CD14-positive monocyte (primary cell): Measurements from ENCODE around the gene CMTM2. TPM values are rescaled to one million over a fixed set of nuclear protein-coding genes. Genes with fewer than 3 reads are reported as not detected.

ENCODE experiments used
- DNase-seq, 3 donors: peaks; one replicate each; pipeline ENCODE4 v3.0.0-alpha.2; 2011 to 2022
- H2AFZ ChIP-seq: 2 replicates; pipeline ENCODE4 v1.6.0; 2012; ENCODE audit warnings: mild to moderate bottlenecking, low read depth, low read length, inconsistent platforms; ENCODE audit not compliant: insufficient read depth, poor library complexity, severe bottlenecking
- H3K27ac ChIP-seq, 2 donors: 1 replicate in 1 of 2; 2 replicates in 1 of 2; pipeline ENCODE4 v1.5.1; 2012 to 2013; ENCODE audit warnings: low read length in 2 of 2, control low read depth in 1 of 2, inconsistent platforms in 1 of 2, low read depth in 1 of 2, mild to moderate bottlenecking in 1 of 2
- H3K27me3 ChIP-seq, 2 donors: one replicate each; pipeline versions ENCODE4 v1.6.0 to v1.6.1; 2011 to 2013; ENCODE audit warnings: low read length in 2 of 2; ENCODE audit not compliant: control insufficient read depth in 2 of 2, insufficient read depth in 2 of 2
- H3K36me3 ChIP-seq, 2 donors: replicated peaks in 1 of 2; 1 replicate in 1 of 2; 2 replicates in 1 of 2; pipeline versions ENCODE4 v1.5.1 to v1.6.1; 2012 to 2013; ENCODE audit warnings: low read length in 2 of 2, control low read depth in 1 of 2, inconsistent platforms in 1 of 2, mild to moderate bottlenecking in 1 of 2; ENCODE audit not compliant: insufficient read depth in 2 of 2, control insufficient read depth in 1 of 2
- H3K4me1 ChIP-seq, 2 donors: 1 replicate in 1 of 2; 2 replicates in 1 of 2; pipeline versions ENCODE4 v1.5.1 to v1.6.1; 2012 to 2013; ENCODE audit warnings: low read length in 2 of 2, control low read depth in 1 of 2, inconsistent platforms in 1 of 2, mild to moderate bottlenecking in 1 of 2, moderate library complexity in 1 of 2; ENCODE audit not compliant: insufficient read depth in 2 of 2, control insufficient read depth in 1 of 2
- H3K4me2 ChIP-seq: replicated peaks from 2 replicates; pipeline ENCODE3; 2012; ENCODE audit warnings: low read length, moderate library complexity, mild to moderate bottlenecking; ENCODE audit not compliant: poor library complexity, severe bottlenecking; ENCODE audit errors: extremely low read depth
- H3K4me3 ChIP-seq, 3 experiments: fragments of 200-600 bp in 1 of 3; sonication (generic) in 1 of 3; replicated peaks in 1 of 3; 1 replicate in 2 of 3; 2 replicates in 1 of 3; pipeline ENCODE4 v1.5.1; 2011 to 2013; ENCODE audit warnings: low read length in 3 of 3, mild to moderate bottlenecking in 3 of 3, control low read depth in 2 of 3, low read depth in 2 of 3, inconsistent platforms in 1 of 3, moderate library complexity in 1 of 3
- H3K79me2 ChIP-seq: 2 replicates; pipeline ENCODE4 v1.6.0; 2012; ENCODE audit warnings: mild to moderate bottlenecking, control low read depth, inconsistent platforms, low read length, moderate library complexity; ENCODE audit not compliant: insufficient read depth
- H3K9ac ChIP-seq: 2 replicates; pipeline ENCODE4 v1.6.0; 2017; ENCODE audit warnings: low read length, mild to moderate bottlenecking; ENCODE audit not compliant: insufficient read depth, poor library complexity, severe bottlenecking
- H3K9me3 ChIP-seq, 2 donors: replicated peaks in 1 of 2; 1 replicate in 1 of 2; 2 replicates in 1 of 2; pipeline versions ENCODE4 v1.5.1 to v1.6.1; 2012 to 2013; ENCODE audit warnings: low read length in 2 of 2, control low read depth in 1 of 2; ENCODE audit not compliant: control insufficient read depth in 1 of 2, insufficient read depth in 1 of 2
- H4K20me1 ChIP-seq: 2 replicates; pipeline ENCODE4 v1.6.0; 2012; ENCODE audit warnings: mild to moderate bottlenecking, low read length, control low read depth, moderate library complexity; ENCODE audit not compliant: insufficient read depth
- H3K27ac Mint-ChIP-seq, 7 donors: one replicate each; pipeline ENCODE4 v1.8.0; 2020; ENCODE audit warnings: mild to moderate bottlenecking in 7 of 7, mixed read lengths in 7 of 7, moderate library complexity in 6 of 7, inconsistent platforms in 2 of 7
- H3K27me3 Mint-ChIP-seq, 3 donors: one replicate each; pipeline ENCODE4 v1.8.0; 2021 to 2022; ENCODE audit warnings: low read depth in 3 of 3, mild to moderate bottlenecking in 3 of 3, mixed read lengths in 3 of 3, moderate library complexity in 3 of 3, inconsistent platforms in 1 of 3
- H3K36me3 Mint-ChIP-seq, 2 donors: one replicate each; pipeline ENCODE4 v1.8.0; 2020; ENCODE audit warnings: mixed read lengths in 2 of 2, inconsistent platforms in 1 of 2, mild to moderate bottlenecking in 1 of 2
- H3K4me1 Mint-ChIP-seq: one replicate; pipeline ENCODE4 v1.8.0; 2020; ENCODE audit warnings: mild to moderate bottlenecking, mixed read lengths
- H3K4me3 Mint-ChIP-seq, 2 donors: one replicate each; pipeline ENCODE4 v1.8.0; 2020; ENCODE audit warnings: mild to moderate bottlenecking in 2 of 2, mixed read lengths in 2 of 2, moderate library complexity in 1 of 2
- H3K9me3 Mint-ChIP-seq, 7 donors: one replicate each; pipeline ENCODE4 v1.8.0; 2020 to 2022; ENCODE audit warnings: mixed read lengths in 7 of 7, mild to moderate bottlenecking in 6 of 7, moderate library complexity in 6 of 7, inconsistent platforms in 2 of 7
- WGBS: methylation state at CpG from one replicate; pipeline ENCODE4 v1.1.5; 2013; ENCODE audit warnings: missing lambda C conversion rate; ENCODE audit not compliant: insufficient coverage; 5-methylcytosine and 5-hydroxymethylcytosine counted together
- intact Hi-C, 2 donors: fragments of 100-400 bp; cut with micrococcal nuclease; formaldehyde crosslinking; loops; one replicate each; pipeline versions ENCODE4 v1.15.0 to v1.15.1; 2023
- polyA plus RNA-seq, 3 donors: library from polyadenylated mRNA; depleted of rRNA in 1 of 3; unstranded in 2 of 3; stranded (reverse) in 1 of 3; fragments of 300-500 nt in 2 of 3; fragments of >200 nt in 1 of 3; fragmentation: Illumina TruSeq in 2 of 3; gene quantifications; 1 replicate in 2 of 3; 2 replicates in 1 of 3; pipeline ENCODE4 v1.2.3, GENCODE V29; 2012 to 2021
- TF ChIP-seq, protein P1 (sequence below): fragments of 200-600 bp; IDR thresholded peaks from one replicate; pipeline ENCODE4 v1.8.0; 2022; ENCODE audit warnings: antibody characterized with exemption, mild to moderate bottlenecking

The CMTM2 gene
- polyA plus RNA-seq, 3 donors = 11.0 to 41.6 (median 39.1) TPM

DNA sequence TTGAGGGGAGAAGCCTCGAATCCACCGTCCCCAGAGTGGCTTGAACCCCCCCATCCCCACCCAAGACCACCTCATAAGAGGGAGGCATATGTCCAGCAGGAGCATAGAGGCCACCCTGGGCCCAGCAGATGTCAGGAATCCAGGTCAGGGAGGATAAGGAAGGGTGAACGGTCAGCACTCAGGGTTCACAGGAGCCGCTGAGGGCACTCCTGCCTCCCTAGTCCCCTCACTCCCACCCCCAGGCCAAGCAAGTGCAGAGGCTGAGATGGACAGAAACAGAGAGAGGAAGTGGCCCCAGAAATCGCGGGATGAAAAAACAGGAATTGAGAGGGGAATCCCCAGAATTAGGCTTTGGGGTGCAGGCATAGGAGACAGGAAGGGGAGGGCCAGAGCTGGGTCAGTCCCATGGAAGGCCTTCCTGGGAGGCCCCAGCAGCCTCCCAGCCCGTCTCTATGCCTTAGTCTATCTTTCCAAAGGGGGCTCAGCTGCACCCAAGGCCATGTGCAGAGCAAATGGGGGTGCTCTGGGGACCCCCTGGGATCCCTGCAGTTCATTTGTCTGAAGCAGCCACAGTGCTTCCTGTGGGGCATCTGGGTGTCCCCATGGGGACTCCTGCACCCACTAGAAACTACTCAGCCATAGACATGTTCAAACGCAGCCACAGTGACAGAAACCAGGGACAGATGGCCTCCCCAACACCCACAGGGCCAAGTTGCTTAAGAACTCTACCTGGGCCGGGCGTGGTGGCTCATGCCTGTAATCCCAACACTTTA is 26.9 kb downstream of the CMTM2 start:
- Histone ChIP-seq H2AFZ (peak overlapping the region; percentile 82), H4K20me1 (peaks cover 52% of the 10 kb centered on the region), H3K27ac (peak overlapping the region; percentile 76 to 90), H3K79me2 (peaks cover 52% of the 10 kb centered on the region), H3K9ac (peak overlapping the region; percentile 88), H3K4me3 (peak overlapping the region; percentile 74 to 91 (median 91)), H3K36me3 (peaks cover 29 to 39% of the 10 kb centered on the region in 2 donors), H3K27me3 (no peaks in the 10 kb centered on the region), H3K4me2 (peak overlapping the region; percentile 94), H3K4me1 (peaks cover 42 to 47% of the 10 kb centered on the region in 2 donors), H3K9me3 (peaks cover 0 to 8% of the 10 kb centered on the region in 2 donors)
- H3K4me3 Mint-ChIP-seq = peak overlapping the region; percentile 81 to 95
- TF ChIP-seq, protein P1, sequence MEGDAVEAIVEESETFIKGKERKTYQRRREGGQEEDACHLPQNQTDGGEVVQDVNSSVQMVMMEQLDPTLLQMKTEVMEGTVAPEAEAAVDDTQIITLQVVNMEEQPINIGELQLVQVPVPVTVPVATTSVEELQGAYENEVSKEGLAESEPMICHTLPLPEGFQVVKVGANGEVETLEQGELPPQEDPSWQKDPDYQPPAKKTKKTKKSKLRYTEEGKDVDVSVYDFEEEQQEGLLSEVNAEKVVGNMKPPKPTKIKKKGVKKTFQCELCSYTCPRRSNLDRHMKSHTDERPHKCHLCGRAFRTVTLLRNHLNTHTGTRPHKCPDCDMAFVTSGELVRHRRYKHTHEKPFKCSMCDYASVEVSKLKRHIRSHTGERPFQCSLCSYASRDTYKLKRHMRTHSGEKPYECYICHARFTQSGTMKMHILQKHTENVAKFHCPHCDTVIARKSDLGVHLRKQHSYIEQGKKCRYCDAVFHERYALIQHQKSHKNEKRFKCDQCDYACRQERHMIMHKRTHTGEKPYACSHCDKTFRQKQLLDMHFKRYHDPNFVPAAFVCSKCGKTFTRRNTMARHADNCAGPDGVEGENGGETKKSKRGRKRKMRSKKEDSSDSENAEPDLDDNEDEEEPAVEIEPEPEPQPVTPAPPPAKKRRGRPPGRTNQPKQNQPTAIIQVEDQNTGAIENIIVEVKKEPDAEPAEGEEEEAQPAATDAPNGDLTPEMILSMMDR = no peak
- peaks cover 7 to 15% (median 9%) of the 10 kb centered on the region in 3 donors for H3K27me3 Mint-ChIP-seq
- peak overlapping the region; percentile 75 to 91 (median 88) for H3K27ac Mint-ChIP-seq
- peak; percentile 47 to 77 (median 71) for DNase-seq
- peaks cover 30 to 44% of the 10 kb centered on the region in 2 donors for H3K36me3 Mint-ChIP-seq
- 0% methylated on average over 3 of the region's 10 CpGs for WGBS
- intact Hi-C loops = loop anchor here (2.0 to 10.0 kb wide), 3 partner anchors 199 to 259 kb away; no protein-coding TSS in a partner anchor
- peaks cover 0 to 9% (median 6%) of the 10 kb centered on the region in 7 donors for H3K9me3 Mint-ChIP-seq
- H3K4me1 Mint-ChIP-seq = peaks cover 44% of the 10 kb centered on the region

DNA sequence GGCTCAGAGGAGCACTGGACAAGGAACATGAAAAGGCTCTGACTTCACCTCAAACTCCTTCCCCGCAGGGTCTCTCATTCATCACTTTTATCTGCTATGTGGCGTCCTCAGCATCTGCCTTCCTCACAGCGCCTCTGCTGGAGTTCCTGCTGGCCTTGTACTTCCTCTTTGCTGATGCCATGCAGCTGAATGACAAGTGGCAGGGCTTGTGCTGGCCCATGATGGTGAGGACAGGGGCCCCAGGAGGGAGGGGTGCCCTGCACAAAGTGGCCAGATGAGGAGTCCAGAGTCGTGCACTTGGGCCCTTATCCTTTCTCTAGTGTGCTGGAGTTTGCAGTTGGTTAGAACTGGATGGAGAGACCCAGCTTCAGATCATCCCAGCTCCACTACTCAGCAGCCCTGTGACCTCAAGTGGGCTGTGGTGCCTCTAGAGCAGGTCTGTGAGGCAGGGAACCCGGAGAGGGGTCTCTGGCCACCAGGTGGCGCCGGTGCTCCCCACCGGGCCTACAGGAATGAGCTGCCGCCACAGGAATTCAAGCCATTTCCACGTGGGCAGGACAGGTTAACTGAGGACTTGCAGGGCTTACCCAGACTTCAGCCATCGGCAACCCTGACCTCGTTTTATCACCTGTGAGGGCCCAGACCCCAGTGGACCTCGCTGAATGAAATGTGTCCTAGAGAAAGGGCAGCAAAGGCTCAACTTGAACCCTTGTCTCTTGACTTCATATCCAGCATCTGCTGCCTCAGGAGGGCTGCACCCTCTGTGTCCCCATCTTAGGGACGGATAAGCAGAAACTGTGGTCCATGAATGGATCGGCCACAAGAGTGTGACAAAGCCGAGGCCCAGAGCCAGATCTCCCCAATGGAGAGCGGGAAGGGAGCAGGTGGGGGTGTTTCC is 29.2 kb downstream of the CMTM2 start:
- H3K9me3 Mint-ChIP-seq = peaks cover 0 to 1% (median 0%) of the 10 kb centered on the region in 7 donors
- H3K9ac ChIP-seq = peak overlapping the region; percentile 21
- 19% methylated on average over 13 of the region's 17 CpGs for WGBS
- H3K27ac ChIP-seq = peak overlapping the region; percentile 39 to 40
- H3K27ac Mint-ChIP-seq = peak overlapping the region; percentile 21 to 87 (median 71)
- no peaks in the 10 kb centered on the region for H3K9me3 ChIP-seq
- H3K4me3 ChIP-seq = peak overlapping the region in 1 of 3 experiments; percentile 11
- H3K36me3 ChIP-seq = peaks cover 52 to 62% of the 10 kb centered on the region in 2 donors
- peaks cover 6 to 9% (median 7%) of the 10 kb centered on the region in 3 donors for H3K27me3 Mint-ChIP-seq
- H3K27me3 ChIP-seq = no peaks in the 10 kb centered on the region
- peaks cover 52% of the 10 kb centered on the region for H3K79me2 ChIP-seq
- H3K36me3 Mint-ChIP-seq = peaks cover 52 to 62% of the 10 kb centered on the region in 2 donors
- peaks cover 42 to 45% of the 10 kb centered on the region in 2 donors for H3K4me1 ChIP-seq
- H3K4me3 Mint-ChIP-seq = peak overlapping the region in 1 of 2 donors; percentile 16
- peaks cover 75% of the 10 kb centered on the region for H4K20me1 ChIP-seq
- peak overlapping the region; percentile 15 for H3K4me2 ChIP-seq
- H3K4me1 Mint-ChIP-seq = peaks cover 41% of the 10 kb centered on the region
- intact Hi-C loops = loop anchor here (5.0 to 10.0 kb wide), 2 partner anchors 201 to 256 kb away; no protein-coding TSS in a partner anchor
- TF ChIP-seq, protein P1 = peak; percentile 72
- H2AFZ ChIP-seq = no peak overlapping the region
- DNase-seq = peak; percentile 47 to 68 (median 65)
